GM20000 (cell line): Measurements from ENCODE around the gene MAG.
A peak's percentile ranks its signal among the peaks of the same experiment; 100 is the strongest.

Experiments used
- DNase-seq: peaks from one replicate; pipeline ENCODE4 v3.0.0; 2012; ENCODE audit warnings: low spot score
- TF ChIP-seq, protein P1 (sequence below): IDR thresholded peaks from 2 replicates; pipeline ENCODE4 v1.5.1; 2012; ENCODE audit warnings: mild to moderate bottlenecking, control low read depth; ENCODE audit errors: extremely low read depth, missing control alignments

The MAG gene

DNA sequence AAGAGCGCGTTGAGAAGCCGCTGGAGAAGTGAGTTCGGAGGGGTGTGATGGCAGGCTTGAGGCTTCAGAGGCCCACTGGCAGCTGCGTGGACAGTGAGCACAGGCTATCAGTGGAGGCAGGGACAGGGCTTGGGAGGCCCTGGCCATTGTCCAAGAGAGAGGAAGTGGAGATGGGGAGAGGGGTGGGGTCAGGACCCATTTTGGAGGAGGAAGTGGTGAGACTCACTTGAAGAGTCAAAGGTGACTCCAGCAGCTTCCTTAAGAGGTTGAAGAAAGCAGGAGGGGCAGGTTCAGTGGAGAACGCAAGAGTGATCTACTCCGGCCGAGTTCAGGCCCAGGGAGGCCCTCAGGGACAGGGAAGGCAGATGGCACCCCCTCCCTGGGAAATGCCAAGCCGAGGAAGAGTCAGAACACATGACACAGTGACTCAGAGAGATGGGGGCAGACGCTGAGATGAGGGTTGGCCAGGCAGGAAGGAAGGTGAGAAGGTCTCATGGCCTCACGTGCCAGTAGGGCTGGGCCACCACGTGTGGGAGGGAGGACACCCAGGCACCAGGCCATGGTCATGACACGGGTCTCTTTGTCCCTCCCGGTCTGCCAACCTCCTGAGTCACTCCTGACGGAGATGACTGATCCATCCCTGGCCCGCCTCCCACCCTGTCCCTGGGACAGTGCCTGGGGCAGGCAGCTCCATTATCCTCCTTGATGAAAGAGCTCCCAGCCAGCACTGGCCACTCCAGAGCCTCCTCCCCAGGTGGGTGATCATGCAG is 26.9 kb downstream of the MAG start:
- DNase-seq = no peak
- TF ChIP-seq, protein P1, sequence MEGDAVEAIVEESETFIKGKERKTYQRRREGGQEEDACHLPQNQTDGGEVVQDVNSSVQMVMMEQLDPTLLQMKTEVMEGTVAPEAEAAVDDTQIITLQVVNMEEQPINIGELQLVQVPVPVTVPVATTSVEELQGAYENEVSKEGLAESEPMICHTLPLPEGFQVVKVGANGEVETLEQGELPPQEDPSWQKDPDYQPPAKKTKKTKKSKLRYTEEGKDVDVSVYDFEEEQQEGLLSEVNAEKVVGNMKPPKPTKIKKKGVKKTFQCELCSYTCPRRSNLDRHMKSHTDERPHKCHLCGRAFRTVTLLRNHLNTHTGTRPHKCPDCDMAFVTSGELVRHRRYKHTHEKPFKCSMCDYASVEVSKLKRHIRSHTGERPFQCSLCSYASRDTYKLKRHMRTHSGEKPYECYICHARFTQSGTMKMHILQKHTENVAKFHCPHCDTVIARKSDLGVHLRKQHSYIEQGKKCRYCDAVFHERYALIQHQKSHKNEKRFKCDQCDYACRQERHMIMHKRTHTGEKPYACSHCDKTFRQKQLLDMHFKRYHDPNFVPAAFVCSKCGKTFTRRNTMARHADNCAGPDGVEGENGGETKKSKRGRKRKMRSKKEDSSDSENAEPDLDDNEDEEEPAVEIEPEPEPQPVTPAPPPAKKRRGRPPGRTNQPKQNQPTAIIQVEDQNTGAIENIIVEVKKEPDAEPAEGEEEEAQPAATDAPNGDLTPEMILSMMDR = no peak

DNA sequence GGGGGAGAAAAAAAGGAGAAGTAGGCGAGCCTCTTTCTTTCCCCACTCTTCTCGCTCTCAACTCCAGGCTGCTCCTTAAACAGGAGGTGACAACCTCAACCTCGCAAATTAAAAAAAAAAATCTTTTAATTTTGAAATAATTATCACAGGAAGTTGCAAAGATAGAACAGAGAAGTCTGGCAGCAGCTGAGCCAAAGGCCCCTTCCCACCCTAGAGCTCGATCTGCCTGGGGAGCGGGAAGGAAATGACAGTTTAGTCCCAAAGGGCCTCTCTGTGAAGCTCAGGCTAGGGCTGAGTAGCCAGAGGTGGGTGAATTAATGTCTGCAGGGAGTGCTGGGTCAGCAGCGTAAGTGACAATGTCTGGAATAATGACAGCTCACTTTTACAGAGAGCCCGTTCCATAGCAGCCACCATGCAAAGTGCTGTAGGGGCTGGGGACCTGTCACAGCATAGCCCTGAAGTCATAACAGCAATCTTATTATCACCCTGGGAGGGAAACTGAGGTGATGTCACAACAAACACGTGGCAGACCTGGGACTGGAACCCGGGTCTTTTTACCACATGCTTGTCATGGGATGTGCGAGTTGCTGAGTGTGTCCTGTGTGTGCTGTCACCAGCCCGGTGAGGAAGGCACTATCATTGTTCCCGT is 28.2 kb downstream of the MAG start:
- TF ChIP-seq, protein P1 = no peak
- no peak for DNase-seq

GRCh38 chr19:35321291-35321690 is 29.3 kb downstream of the MAG start:
- TF ChIP-seq, protein P1 = no peak
- DNase-seq = no peak

GRCh38 chr19:35322014-35322413 is 30.1 kb downstream of the MAG start:
- no peak for DNase-seq
- TF ChIP-seq, protein P1 = no peak

DNA sequence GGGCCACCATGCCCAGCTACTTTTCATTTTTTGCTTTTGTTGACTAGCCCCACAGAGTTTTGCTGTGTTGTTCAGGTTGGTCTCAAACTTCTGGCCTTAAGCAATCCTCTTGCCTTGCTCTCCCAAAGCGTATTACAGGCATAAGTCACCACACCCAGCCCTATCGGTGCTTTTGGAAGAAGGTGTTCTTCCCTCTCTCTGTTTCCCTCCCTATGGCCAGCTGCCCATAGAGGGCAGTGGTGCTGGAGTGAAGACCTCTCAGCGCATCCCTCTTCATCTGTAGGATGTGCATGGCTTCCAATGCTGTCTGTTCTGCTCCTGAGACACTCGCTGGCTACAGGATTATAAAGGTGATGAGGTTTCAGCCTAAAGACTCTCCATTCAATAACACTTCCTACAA is 35.7 kb downstream of the MAG start:
- TF ChIP-seq, protein P1 = peak; percentile 42
- no peak for DNase-seq

DNA sequence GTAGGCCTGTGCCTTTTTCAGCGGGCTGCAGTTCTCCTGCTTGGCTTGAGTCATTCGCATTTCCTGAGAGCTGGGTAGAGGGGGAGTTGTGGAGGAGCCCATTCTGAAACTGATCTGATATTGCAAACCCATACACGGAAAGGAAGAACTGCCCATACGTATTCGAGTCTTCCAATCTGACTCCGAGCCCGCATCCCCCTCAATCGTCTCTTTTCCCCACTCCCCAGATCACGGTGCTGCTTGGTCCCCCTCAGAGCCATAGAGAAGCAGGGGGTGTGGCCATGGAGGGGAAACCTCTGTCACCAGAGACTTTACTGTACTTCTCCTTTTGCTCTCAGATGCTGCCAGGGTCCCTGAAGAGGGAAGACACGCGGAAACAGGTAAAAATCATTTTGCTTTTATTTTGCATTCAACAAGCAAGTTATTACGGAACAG is 36.9 kb downstream of the MAG start, which contains the start of gene CD22:
Gene CD22 (plus strand): TSS at position 337 of the 435 bp plus-strand sequence. CDS start 2,854 bp downstream, outside the sequence.
- DNase-seq = no peak
- TF ChIP-seq, protein P1 = no peak

- TF ChIP-seq, protein P1 = no peak
- DNase-seq = no peak
These were observed 37.4 kb downstream of the MAG start for GRCh38 chr19:35329323-35329722.
